IMR-90 (cell line): ENCODE results near the gene ZNF775. TPM values are rescaled to one million over a fixed set of nuclear protein-coding genes. Genes with fewer than 3 reads are reported as not detected.

Experiments used
- ATAC-seq: fragments of 200-7000 bp; cut with Tn5 transposase; 2 replicates; pipeline ENCODE4 v1.9.1; 2020; ENCODE audit warnings: low read depth, mild to moderate bottlenecking, moderate library complexity
- BruUV-seq: library from RNA; stranded (reverse); fragments of 400-500 nt; replicated peaks from 2 replicates; lab custom pipeline; 2021; lab: Mats Ljungman, UMichigan
- CTCF ChIA-PET: fragments of 300-600 bp; formaldehyde crosslinking; extraction: SDS; loops from one replicate; lab custom pipeline; 2021; ENCODE audit warnings: antibody characterized with exemption; lab: Yijun Ruan, JAX
- POLR2A ChIA-PET: fragments of 300-600 bp; sonication (Branson Sonifier 250); formaldehyde crosslinking; loops from one replicate; lab custom pipeline; 2022; ENCODE audit warnings: antibody characterized with exemption; ENCODE audit not compliant: unreplicated experiment; lab: Charles Lee
- DNase-seq: peaks from one replicate; pipeline ENCODE4 v3.0.0; 2013
- H2AFZ ChIP-seq: replicated peaks from 2 replicates; pipeline ENCODE3; 2013; ENCODE audit warnings: low read length, mild to moderate bottlenecking; ENCODE audit not compliant: poor library complexity
- H2AK5ac ChIP-seq: 2 replicates; pipeline ENCODE4 v1.6.1; 2013; ENCODE audit warnings: low read depth, low read length, inconsistent platforms
- H2AK9ac ChIP-seq: replicated peaks from 2 replicates; pipeline ENCODE3; 2013; ENCODE audit warnings: mild to moderate bottlenecking, low read depth, low read length, moderate library complexity; ENCODE audit not compliant: poor library complexity
- H2BK120ac ChIP-seq: 2 replicates; pipeline ENCODE4 v1.6.1; 2013; ENCODE audit warnings: low read depth, low read length, inconsistent platforms
- H2BK15ac ChIP-seq: 3 replicates; pipeline ENCODE4 v1.6.1; 2013; ENCODE audit warnings: low read depth, low read length, inconsistent platforms
- H2BK20ac ChIP-seq: 2 replicates; pipeline ENCODE4 v1.6.1; 2013; ENCODE audit warnings: low read depth, mild to moderate bottlenecking, inconsistent platforms, low read length, moderate library complexity
- H2BK5ac ChIP-seq: 2 replicates; pipeline ENCODE4 v1.6.1; 2013; ENCODE audit warnings: mild to moderate bottlenecking, low read depth, low read length, inconsistent platforms; ENCODE audit not compliant: poor library complexity, severe bottlenecking
- H3K14ac ChIP-seq: replicated peaks from 2 replicates; pipeline ENCODE4 v1.6.1; 2013; ENCODE audit warnings: low read depth, low read length, inconsistent platforms
- H3K18ac ChIP-seq: 2 replicates; pipeline ENCODE4 v1.6.1; 2013; ENCODE audit warnings: low read depth, low read length, control low read depth
- H3K23ac ChIP-seq: 2 replicates; pipeline ENCODE4 v1.6.1; 2013; ENCODE audit warnings: low read depth, low read length, inconsistent platforms
- H3K27ac ChIP-seq: 2 replicates; pipeline ENCODE4 v1.5.1; 2013; ENCODE audit warnings: mild to moderate bottlenecking, control low read depth, low read length; ENCODE audit not compliant: insufficient read depth
- H3K27me3 ChIP-seq: 2 replicates; pipeline ENCODE4 v1.6.1; 2013; ENCODE audit warnings: low read length; ENCODE audit not compliant: control insufficient read depth, insufficient read depth
- H3K36me3 ChIP-seq: 2 replicates; pipeline ENCODE4 v1.6.1; 2013; ENCODE audit warnings: low read length, mixed read lengths; ENCODE audit not compliant: control insufficient read depth, insufficient read depth
- H3K4ac ChIP-seq: 2 replicates; pipeline ENCODE4 v1.6.1; 2013; ENCODE audit warnings: low read depth, low read length, inconsistent platforms
- H3K4me1 ChIP-seq: 2 replicates; pipeline ENCODE4 v1.6.1; 2013; ENCODE audit warnings: low read length, mixed read lengths; ENCODE audit not compliant: control insufficient read depth, insufficient read depth
- H3K4me2 ChIP-seq: 2 replicates; pipeline ENCODE4 v1.6.1; 2013; ENCODE audit warnings: low read depth, mild to moderate bottlenecking, control low read depth, low read length, moderate library complexity
- H3K4me3 ChIP-seq: 2 replicates; pipeline ENCODE4 v1.5.1; 2013; ENCODE audit warnings: low read depth, mild to moderate bottlenecking, control low read depth, low read length, moderate library complexity; ENCODE audit not compliant: insufficient read depth
- H3K56ac ChIP-seq: 2 replicates; pipeline ENCODE4 v1.6.1; 2013; ENCODE audit warnings: low read length, inconsistent platforms; ENCODE audit not compliant: insufficient read depth; ENCODE audit errors: extremely low read depth
- H3K79me1 ChIP-seq, 2 experiments: 2 replicates each; pipeline ENCODE4 v1.6.1; 2013; ENCODE audit warnings: low read length in 2 of 2, inconsistent platforms in 1 of 2, low read depth in 1 of 2
- H3K9ac ChIP-seq: 2 replicates; pipeline ENCODE4 v1.6.1; 2013; ENCODE audit warnings: low read depth, low read length, control low read depth
- H3K9me1 ChIP-seq: 2 replicates; pipeline ENCODE4 v1.6.1; 2013; ENCODE audit warnings: low read length, inconsistent platforms; ENCODE audit not compliant: insufficient read depth
- H3K9me3 ChIP-seq: 2 replicates; pipeline ENCODE4 v1.6.1; 2013; ENCODE audit warnings: low read length; ENCODE audit not compliant: control insufficient read depth, insufficient read depth
- H4K20me1 ChIP-seq: 2 replicates; pipeline ENCODE4 v1.6.1; 2013; ENCODE audit warnings: low read length, inconsistent platforms; ENCODE audit not compliant: insufficient read depth
- H4K5ac ChIP-seq: 2 replicates; pipeline ENCODE4 v1.6.1; 2013; ENCODE audit warnings: mild to moderate bottlenecking, low read depth, low read length, control low read depth
- H4K8ac ChIP-seq, 2 experiments: 2 replicates each; pipeline ENCODE4 v1.6.1; 2013; ENCODE audit warnings: low read depth in 2 of 2, low read length in 2 of 2, control low read depth in 1 of 2, inconsistent platforms in 1 of 2
- H4K91ac ChIP-seq: 2 replicates; pipeline ENCODE4 v1.6.1; 2013; ENCODE audit warnings: low read depth, low read length, inconsistent platforms; ENCODE audit not compliant: insufficient read depth
- CEBPB ChIP-seq: IDR thresholded peaks from 2 replicates; pipeline ENCODE4 v1.6.1; 2012; ENCODE audit warnings: low read depth, low read length, improper control_type of control experiment
- CTCF ChIP-seq: conservative IDR thresholded peaks from 2 replicates; pipeline ENCODE4 v1.5.1; 2012; ENCODE audit warnings: mild to moderate bottlenecking, low read depth, low read length, improper control_type of control experiment
- FOS ChIP-seq: fragments of 150-350 bp; IDR thresholded peaks from 2 replicates; pipeline ENCODE4 v1.6.1; 2016; ENCODE audit warnings: low read depth, low read length
- POLR2A ChIP-seq: IDR thresholded peaks from 2 replicates; pipeline ENCODE4 v1.6.1; 2012; ENCODE audit warnings: mild to moderate bottlenecking, low read depth, low read length
- RAD21 ChIP-seq: IDR thresholded peaks from 2 replicates; pipeline ENCODE4 v1.6.1; 2012; ENCODE audit warnings: low read length, improper control_type of control experiment
- RCOR1 ChIP-seq: IDR thresholded peaks from 2 replicates; pipeline ENCODE4 v1.6.1; 2012; ENCODE audit warnings: mild to moderate bottlenecking, low read length, improper control_type of control experiment; ENCODE audit not compliant: insufficient replicate concordance
- SMC3 ChIP-seq: fragments of 150-350 bp; IDR thresholded peaks from 2 replicates; pipeline ENCODE4 v1.6.1; 2016; ENCODE audit warnings: low read depth, mild to moderate bottlenecking, antibody characterized with exemption, low read length, moderate library complexity
- WGBS, 2 experiments: methylation state at CpG; one replicate each; pipeline versions ENCODE4 v1.1.5 to v1.1.7; 2013; ENCODE audit warnings: missing lambda C conversion rate in 2 of 2; ENCODE audit not compliant: insufficient read length in 1 of 2; ENCODE audit errors: extremely low coverage in 2 of 2; 5-methylcytosine and 5-hydroxymethylcytosine counted together
- dilution Hi-C: fragments of 300-500 bp; cut with HindIII; formaldehyde crosslinking; loops from one replicate; pipeline ENCODE4 v1.14.3; 2018; ENCODE audit warnings: low sequenced_read_pairs; ENCODE audit not compliant: unreplicated experiment
- in situ Hi-C: fragments of 300-500 bp; cut with MboI; formaldehyde crosslinking; loops from 3 replicates; pipeline ENCODE4 v1.14.3; 2019; ENCODE audit warnings: low sequenced_read_pairs, inconsistent platforms, mixed read lengths
- intact Hi-C: fragments of 100-400 bp; cut with micrococcal nuclease; formaldehyde crosslinking; loops from 2 replicates; pipeline ENCODE4 v1.10.0; 2022
- polyA plus RNA-seq, 3 experiments: library from polyadenylated mRNA; depleted of rRNA; stranded (reverse); fragments of >200 nt; gene quantifications; 2 replicates each; pipeline ENCODE4 v1.2.3, GENCODE V29; 2012; ENCODE audit warnings: low replicate concordance in 1 of 3
- total RNA-seq: library from RNA; depleted of rRNA; stranded (reverse); fragments of >200 nt; gene quantifications from 2 replicates; pipeline ENCODE4 v1.2.3, GENCODE V29; 2012

Gene ZNF775
- total and polyA plus RNA-seq, 2 of the 4 experiments (the other 2 are of a cell fraction): 1.4 to 2.6 TPM

- peaks cover 12% of the 10 kb centered on the region for H3K4me1 ChIP-seq
Observed at GRCh38 chr7:150384406-150385301, 5.5 kb downstream of the ZNF775 start.

More at GRCh38 chr7:150384406-150385301, 5.5 kb downstream of the ZNF775 start:
- no peak overlapping the region for H3K56ac ChIP-seq
- dilution Hi-C loops (no loop called here), intact Hi-C loops (no loop called here), in situ Hi-C loops (no loop called here)
- POLR2A ChIA-PET: no interaction called here
- H3K79me1 ChIP-seq: peaks cover 19 to 55% of the 10 kb centered on the region in 2 experiments
- H3K4me2 ChIP-seq: no peak overlapping the region
- peaks cover 2% of the 10 kb centered on the region; the same call in 1 of the 2 replicates for H3K36me3 ChIP-seq
- H3K9ac ChIP-seq: no peak overlapping the region
- ATAC-seq (no peak), DNase-seq (no peak)
- H3K9me3 ChIP-seq: no peaks in the 10 kb centered on the region
- peaks cover 7% of the 10 kb centered on the region; the same call in 1 of the 2 replicates for H4K20me1 ChIP-seq
- H3K14ac ChIP-seq: no peak overlapping the region
- no peak overlapping the region for H2AK5ac ChIP-seq
- no peak overlapping the region for H2AK9ac ChIP-seq
- H3K27ac ChIP-seq: no peak overlapping the region
- no peak overlapping the region for H2BK5ac ChIP-seq
- H2BK15ac ChIP-seq: no peak overlapping the region
- no peak overlapping the region for H3K4me3 ChIP-seq
- H2BK120ac ChIP-seq: no peak overlapping the region
- no peak overlapping the region for H2BK20ac ChIP-seq
- peaks cover 14% of the 10 kb centered on the region; the same call in 1 of the 2 replicates for H3K9me1 ChIP-seq
- CTCF ChIA-PET: interaction anchor here (1.2 kb wide), 1 partner anchor 28 kb away, joined by 5 read pairs; no protein-coding TSS in a partner anchor
- no peak overlapping the region for H2AFZ ChIP-seq
- H4K91ac ChIP-seq: no peak overlapping the region
- no peak for TF ChIP-seq SMC3
- no peak for TF ChIP-seq POLR2A
- TF ChIP-seq FOS: no peak
- no peak for TF ChIP-seq CTCF
- TF ChIP-seq CEBPB: no peak
- TF ChIP-seq RAD21: no peak
- TF ChIP-seq RCOR1: no peak
- H4K8ac ChIP-seq: no peak overlapping the region
- no peak overlapping the region for H3K4ac ChIP-seq
- no peaks in the 10 kb centered on the region for H3K27me3 ChIP-seq
- no peak overlapping the region for H3K18ac ChIP-seq
- H3K23ac ChIP-seq: no peak overlapping the region
- 100% methylated on average over 1 of the region's 15 CpGs; no CpG with 5 or more reads in 1 of the 2 experiments for WGBS, 2 experiments
- H4K5ac ChIP-seq: no peak overlapping the region
- BruUV-seq: no TSS peak
